ENCODE data around the gene STX8. TPM values are rescaled to one million over a fixed set of nuclear protein-coding genes. Genes with fewer than 3 reads are reported as not detected.

STX8 gene
- total RNA-seq, 1 experiment from 2014 or later = 50.3 TPM

DNA sequence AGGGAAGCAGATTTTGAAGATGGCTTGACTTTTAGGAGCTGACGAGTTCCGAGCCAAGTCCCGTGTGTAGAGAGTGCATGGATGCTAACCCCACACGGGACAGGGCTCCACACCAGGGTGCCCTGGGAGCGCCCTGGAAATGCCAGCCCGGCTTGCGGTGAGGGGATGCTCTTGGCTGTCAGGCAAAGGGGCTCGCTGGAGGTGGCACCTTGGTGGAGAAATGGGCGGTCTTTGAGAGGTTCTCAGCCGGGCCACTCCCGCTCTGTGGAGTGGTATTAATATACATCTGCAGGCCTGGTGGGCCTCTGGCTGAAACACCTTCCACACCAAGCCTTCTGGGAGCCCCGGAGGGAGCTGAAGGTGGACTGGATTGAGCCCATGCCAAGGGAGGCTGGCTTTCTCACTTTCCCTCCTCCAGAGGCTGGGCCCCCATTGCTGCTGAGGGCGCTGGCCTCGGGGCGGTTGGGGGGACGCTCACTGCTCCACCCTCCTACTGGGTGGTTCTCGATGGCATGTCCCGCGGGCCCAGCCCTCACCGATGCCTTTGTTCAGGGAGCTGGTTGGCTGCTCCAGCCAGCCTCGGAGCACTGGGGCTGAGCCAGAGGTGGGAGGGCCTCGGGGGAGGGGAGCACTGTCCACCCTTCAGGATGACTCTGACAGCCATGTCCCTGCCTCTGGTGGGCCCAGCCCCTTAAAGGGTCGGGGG lies 344.0 kb downstream of the STX8 start:
- DNase-seq (ENCODE audit: low read depth, low spot score) (no peak), ATAC-seq (no peak)
- in situ Hi-C loops (cut with HindIII; ENCODE audit: low pct_unique_long_range_greater_than_20kb, low sequenced_read_pairs) (no loop called here), intact Hi-C loops (cut with micrococcal nuclease; ENCODE audit: unreplicated experiment) (no loop called here)
- no TSS peak for BruUV-seq (replicated peaks)
- ChIA-PET POLR2A (no interaction called here), CTCF (no interaction called here)
- H3K27ac ChIP-seq (ENCODE audit: low read length) = no peak overlapping the region
- no peak for TF ChIP-seq POLR2AphosphoS5 (IDR thresholded peaks at IDR 0.05; ENCODE audit: low read depth, low read length)
- TF ChIP-seq SIN3A (IDR thresholded peaks at IDR 0.05; ENCODE audit: borderline replicate concordance, insufficient read depth, low read depth, low read length) = no peak
- TF ChIP-seq, protein P1, sequence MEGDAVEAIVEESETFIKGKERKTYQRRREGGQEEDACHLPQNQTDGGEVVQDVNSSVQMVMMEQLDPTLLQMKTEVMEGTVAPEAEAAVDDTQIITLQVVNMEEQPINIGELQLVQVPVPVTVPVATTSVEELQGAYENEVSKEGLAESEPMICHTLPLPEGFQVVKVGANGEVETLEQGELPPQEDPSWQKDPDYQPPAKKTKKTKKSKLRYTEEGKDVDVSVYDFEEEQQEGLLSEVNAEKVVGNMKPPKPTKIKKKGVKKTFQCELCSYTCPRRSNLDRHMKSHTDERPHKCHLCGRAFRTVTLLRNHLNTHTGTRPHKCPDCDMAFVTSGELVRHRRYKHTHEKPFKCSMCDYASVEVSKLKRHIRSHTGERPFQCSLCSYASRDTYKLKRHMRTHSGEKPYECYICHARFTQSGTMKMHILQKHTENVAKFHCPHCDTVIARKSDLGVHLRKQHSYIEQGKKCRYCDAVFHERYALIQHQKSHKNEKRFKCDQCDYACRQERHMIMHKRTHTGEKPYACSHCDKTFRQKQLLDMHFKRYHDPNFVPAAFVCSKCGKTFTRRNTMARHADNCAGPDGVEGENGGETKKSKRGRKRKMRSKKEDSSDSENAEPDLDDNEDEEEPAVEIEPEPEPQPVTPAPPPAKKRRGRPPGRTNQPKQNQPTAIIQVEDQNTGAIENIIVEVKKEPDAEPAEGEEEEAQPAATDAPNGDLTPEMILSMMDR (IDR thresholded peaks at IDR 0.05) = no peak
- TF ChIP-seq, protein P2, sequence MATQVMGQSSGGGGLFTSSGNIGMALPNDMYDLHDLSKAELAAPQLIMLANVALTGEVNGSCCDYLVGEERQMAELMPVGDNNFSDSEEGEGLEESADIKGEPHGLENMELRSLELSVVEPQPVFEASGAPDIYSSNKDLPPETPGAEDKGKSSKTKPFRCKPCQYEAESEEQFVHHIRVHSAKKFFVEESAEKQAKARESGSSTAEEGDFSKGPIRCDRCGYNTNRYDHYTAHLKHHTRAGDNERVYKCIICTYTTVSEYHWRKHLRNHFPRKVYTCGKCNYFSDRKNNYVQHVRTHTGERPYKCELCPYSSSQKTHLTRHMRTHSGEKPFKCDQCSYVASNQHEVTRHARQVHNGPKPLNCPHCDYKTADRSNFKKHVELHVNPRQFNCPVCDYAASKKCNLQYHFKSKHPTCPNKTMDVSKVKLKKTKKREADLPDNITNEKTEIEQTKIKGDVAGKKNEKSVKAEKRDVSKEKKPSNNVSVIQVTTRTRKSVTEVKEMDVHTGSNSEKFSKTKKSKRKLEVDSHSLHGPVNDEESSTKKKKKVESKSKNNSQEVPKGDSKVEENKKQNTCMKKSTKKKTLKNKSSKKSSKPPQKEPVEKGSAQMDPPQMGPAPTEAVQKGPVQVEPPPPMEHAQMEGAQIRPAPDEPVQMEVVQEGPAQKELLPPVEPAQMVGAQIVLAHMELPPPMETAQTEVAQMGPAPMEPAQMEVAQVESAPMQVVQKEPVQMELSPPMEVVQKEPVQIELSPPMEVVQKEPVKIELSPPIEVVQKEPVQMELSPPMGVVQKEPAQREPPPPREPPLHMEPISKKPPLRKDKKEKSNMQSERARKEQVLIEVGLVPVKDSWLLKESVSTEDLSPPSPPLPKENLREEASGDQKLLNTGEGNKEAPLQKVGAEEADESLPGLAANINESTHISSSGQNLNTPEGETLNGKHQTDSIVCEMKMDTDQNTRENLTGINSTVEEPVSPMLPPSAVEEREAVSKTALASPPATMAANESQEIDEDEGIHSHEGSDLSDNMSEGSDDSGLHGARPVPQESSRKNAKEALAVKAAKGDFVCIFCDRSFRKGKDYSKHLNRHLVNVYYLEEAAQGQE (IDR thresholded peaks at IDR 0.05; ENCODE audit: insufficient read depth in 1 of 2, low read depth in 2 of 2, low read length in 1 of 2) = no peak
- no peak for TF ChIP-seq TCF7L2 (IDR thresholded peaks at IDR 0.05; ENCODE audit: low read depth, low read length)
- no peaks in the 10 kb centered on the region for H3K36me3 ChIP-seq (ENCODE audit: control insufficient read depth, insufficient read depth, low read length)
- no peaks in the 10 kb centered on the region for H3K27me3 ChIP-seq (ENCODE audit: control insufficient read depth, insufficient read depth, low read length)
- no peak overlapping the region for H3K4me3 ChIP-seq (ENCODE audit: low read depth in 2 of 2, low read length in 2 of 2)
- no peaks in the 10 kb centered on the region for H3K9me3 ChIP-seq (ENCODE audit: control insufficient read depth, insufficient read depth, low read depth, low read length)
- H3K4me1 ChIP-seq (ENCODE audit: control insufficient read depth, insufficient read depth, low read length) = no peaks in the 10 kb centered on the region

DNA sequence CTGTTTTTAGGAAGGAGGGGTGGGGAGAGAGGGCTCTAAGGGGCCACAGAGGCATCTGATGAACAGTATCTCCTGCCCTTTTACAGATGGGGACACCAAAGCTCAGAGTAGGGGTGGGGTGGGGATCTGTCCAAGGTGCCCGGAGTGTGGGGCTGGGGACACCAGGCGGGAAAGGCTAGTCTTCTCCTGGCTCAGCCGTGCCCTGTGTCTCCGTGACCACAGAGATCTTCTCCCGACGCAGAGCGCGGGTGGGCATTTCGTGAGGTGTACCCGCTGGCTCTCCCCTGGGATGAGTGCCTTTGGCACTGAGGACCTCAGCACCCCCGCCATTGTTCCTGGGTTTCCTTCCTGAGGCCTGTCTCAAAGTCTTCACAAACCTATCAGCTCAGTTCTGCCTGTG lies 344.8 kb downstream of the STX8 start:
- ChIA-PET CTCF (interaction anchor here (0.5 kb wide), 1 partner anchor 260 kb away, joined by 4 read pairs; no protein-coding TSS in a partner anchor), POLR2A (interaction anchor here (0.6 kb wide), 1 partner anchor 90 kb away, joined by 5 read pairs; no protein-coding TSS in a partner anchor)
- Histone ChIP-seq H3K4me3 (ENCODE audit: low read depth in 2 of 2, low read length in 2 of 2) (no peak overlapping the region), H3K27me3 (ENCODE audit: control insufficient read depth, insufficient read depth, low read length) (no peaks in the 10 kb centered on the region), H3K9me3 (ENCODE audit: control insufficient read depth, insufficient read depth, low read depth, low read length) (no peaks in the 10 kb centered on the region), H3K27ac (ENCODE audit: low read length) (no peak overlapping the region), H3K4me1 (ENCODE audit: control insufficient read depth, insufficient read depth, low read length) (no peaks in the 10 kb centered on the region), H3K36me3 (ENCODE audit: control insufficient read depth, insufficient read depth, low read length) (no peaks in the 10 kb centered on the region)
- in situ Hi-C loops (cut with HindIII; ENCODE audit: low pct_unique_long_range_greater_than_20kb, low sequenced_read_pairs) (no loop called here), intact Hi-C loops (cut with micrococcal nuclease; ENCODE audit: unreplicated experiment) (no loop called here)
- no peak for ATAC-seq
- DNase-seq (ENCODE audit: low read depth, low spot score) = no peak
- no TSS peak for BruUV-seq (replicated peaks)
- TF ChIP-seq, protein P2 (IDR thresholded peaks at IDR 0.05; ENCODE audit: insufficient read depth in 1 of 2, low read depth in 2 of 2, low read length in 1 of 2) = peak in 1 of 2 experiments; percentile 73; a peak in 1 of 4 replicates
- no peak for TF ChIP-seq SIN3A (IDR thresholded peaks at IDR 0.05; ENCODE audit: borderline replicate concordance, insufficient read depth, low read depth, low read length)
